Activated naive CD4-positive, alpha-beta T cell treated with anti-CD3 and anti-CD28 coated beads, Interleukin-2, amount 10 ng/mL, durations not matched to agents 7 days and 5 days (primary cell): ENCODE results near the gene ZBTB43.
"Not testable (repeated sequence)": the region's sequence is repeated elsewhere in the genome, so short reads cannot be mapped to it uniquely, and the experiment has no call there.

Experiments
- CTCF ChIA-PET: fragments of 350-600 bp; sonication (Branson Sonifier 250); formaldehyde crosslinking; loops from one replicate; lab custom pipeline; 2021; ENCODE audit warnings: antibody characterized with exemption; lab: Charles Lee
- DNase-seq: peaks from one replicate; pipeline ENCODE4 v3.0.0-alpha.2; 2020
- H3K27ac Mint-ChIP-seq: one replicate; pipeline ENCODE4 v1.8.0; 2021; ENCODE audit warnings: mild to moderate bottlenecking, moderate library complexity, mixed read lengths
- H3K27me3 Mint-ChIP-seq: one replicate; pipeline ENCODE4 v1.8.0; 2021; ENCODE audit warnings: mild to moderate bottlenecking, mixed read lengths
- H3K36me3 Mint-ChIP-seq: one replicate; pipeline ENCODE4 v1.8.0; 2021; ENCODE audit warnings: mixed read lengths
- H3K4me1 Mint-ChIP-seq: one replicate; pipeline ENCODE4 v1.8.0; 2021; ENCODE audit warnings: mixed read lengths
- H3K4me3 Mint-ChIP-seq: one replicate; pipeline ENCODE4 v1.8.0; 2021; ENCODE audit warnings: mild to moderate bottlenecking, moderate library complexity, mixed read lengths
- H3K9me3 Mint-ChIP-seq: one replicate; pipeline ENCODE4 v1.8.0; 2021; ENCODE audit warnings: mixed read lengths

The ZBTB43 gene

DNA sequence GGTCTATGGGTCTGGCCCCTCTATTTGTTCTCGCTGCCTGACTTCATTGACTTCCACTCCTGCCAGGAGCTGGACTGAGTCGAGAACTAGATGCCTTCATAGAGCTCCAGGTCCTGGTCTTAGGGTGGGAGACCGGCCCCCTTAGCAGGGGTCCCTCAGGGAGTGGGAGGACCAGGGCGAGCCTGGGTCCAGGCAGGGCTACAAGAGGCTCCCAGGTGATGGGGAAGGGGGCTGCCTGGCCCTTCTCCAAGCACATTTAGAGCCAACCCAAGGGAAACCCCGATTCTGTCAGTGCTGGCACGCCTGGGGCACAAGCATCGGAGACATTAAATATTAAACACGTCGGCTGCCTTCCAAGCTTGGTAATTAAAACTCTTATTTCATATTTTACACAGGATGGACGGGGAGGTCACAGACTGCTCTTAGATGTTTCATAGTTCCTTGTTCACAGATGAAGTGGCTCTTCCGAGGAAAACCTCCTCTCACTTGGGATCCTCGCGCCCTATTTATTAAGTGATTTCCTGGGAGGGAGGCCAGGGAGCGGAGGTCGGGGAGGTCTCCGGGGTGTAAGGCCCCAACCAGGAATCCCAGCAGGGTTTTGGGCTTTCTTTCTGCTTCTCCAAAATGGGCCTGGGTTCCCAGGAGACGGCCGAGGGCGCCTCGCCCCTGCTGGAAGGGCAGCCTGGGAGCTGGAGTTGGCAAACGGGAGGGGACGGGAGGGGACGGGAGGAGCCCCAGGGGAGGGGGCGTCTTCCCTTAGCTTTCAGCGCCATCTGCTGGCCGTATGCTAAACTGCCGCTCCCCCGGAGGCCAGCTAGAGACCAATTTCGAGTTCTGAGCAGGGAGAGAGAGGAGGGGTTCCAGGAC lies 23.4 kb upstream of the ZBTB43 start:
- H3K4me1 Mint-ChIP-seq: peaks cover 4% of the 10 kb centered on the region
- no peaks in the 10 kb centered on the region for H3K9me3 Mint-ChIP-seq
- H3K4me3 Mint-ChIP-seq: no peak overlapping the region
- no peaks in the 10 kb centered on the region for H3K36me3 Mint-ChIP-seq
- H3K27me3 Mint-ChIP-seq: peaks cover 61% of the 10 kb centered on the region
- CTCF ChIA-PET: interaction anchor here (0.6 to 12.5 kb wide), 19 partner anchors 9 to 274 kb away, joined by 3 to 481 read pairs (median 3); no protein-coding TSS in a partner anchor
- peak; percentile 88 for DNase-seq
- H3K27ac Mint-ChIP-seq: no peak overlapping the region

DNA sequence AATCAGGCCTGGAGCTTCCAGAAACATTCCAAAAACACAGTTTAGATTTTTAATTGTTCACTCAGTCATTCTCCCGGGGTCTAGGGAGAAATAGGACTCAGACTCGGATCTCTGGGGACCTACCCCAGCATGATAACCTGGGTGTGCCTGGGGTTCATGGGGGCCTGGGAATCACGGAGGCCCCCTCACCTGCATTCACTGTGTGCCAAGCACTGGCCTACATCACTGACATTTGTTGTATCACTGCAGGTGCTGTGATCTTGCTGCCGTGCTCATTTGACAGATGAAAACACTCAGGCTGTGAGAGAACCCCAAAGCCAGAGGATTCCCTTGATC lies 22.8 kb upstream of the ZBTB43 start:
- Mint-ChIP-seq H3K9me3 (no peaks in the 10 kb centered on the region), H3K27ac (no peak overlapping the region), H3K36me3 (no peaks in the 10 kb centered on the region), H3K4me3 (no peak overlapping the region), H3K27me3 (peaks cover 61% of the 10 kb centered on the region), H3K4me1 (peaks cover 4% of the 10 kb centered on the region)
- CTCF ChIA-PET: interaction anchor here (0.6 to 12.5 kb wide), 17 partner anchors 9 to 171 kb away, joined by 3 to 481 read pairs (median 4); no protein-coding TSS in a partner anchor
- DNase-seq: no peak

DNA sequence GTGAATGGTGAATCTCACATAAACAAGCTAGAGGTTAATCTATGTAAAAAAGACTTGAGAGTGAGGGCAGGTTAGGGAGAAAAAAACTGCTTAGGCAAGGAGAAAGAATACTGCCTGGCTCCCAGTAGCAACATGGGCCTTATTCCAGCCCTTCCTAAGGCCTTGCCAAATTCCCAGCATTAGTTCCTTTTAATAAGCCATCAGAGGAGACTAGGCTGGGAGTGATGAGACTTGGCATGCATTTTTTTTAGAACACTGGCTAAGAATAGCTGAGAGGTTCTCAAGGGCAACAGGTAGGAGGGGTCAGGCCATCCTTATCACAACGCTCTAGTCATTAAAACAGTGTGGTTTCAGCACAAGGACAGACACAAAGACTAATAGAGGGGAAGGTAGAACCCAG lies 20.9 kb upstream of the ZBTB43 start:
- DNase-seq: no peak
- Mint-ChIP-seq H3K4me1 (peaks cover 4% of the 10 kb centered on the region), H3K27ac (no peak overlapping the region), H3K4me3 (no peak overlapping the region), H3K36me3 (no peaks in the 10 kb centered on the region), H3K27me3 (peaks cover 51% of the 10 kb centered on the region), H3K9me3 (no peaks in the 10 kb centered on the region)
- CTCF ChIA-PET: interaction anchor here (0.6 to 12.5 kb wide), 3 partner anchors 60 to 95 kb away, joined by 3 to 481 read pairs (median 4); no protein-coding TSS in a partner anchor

DNA sequence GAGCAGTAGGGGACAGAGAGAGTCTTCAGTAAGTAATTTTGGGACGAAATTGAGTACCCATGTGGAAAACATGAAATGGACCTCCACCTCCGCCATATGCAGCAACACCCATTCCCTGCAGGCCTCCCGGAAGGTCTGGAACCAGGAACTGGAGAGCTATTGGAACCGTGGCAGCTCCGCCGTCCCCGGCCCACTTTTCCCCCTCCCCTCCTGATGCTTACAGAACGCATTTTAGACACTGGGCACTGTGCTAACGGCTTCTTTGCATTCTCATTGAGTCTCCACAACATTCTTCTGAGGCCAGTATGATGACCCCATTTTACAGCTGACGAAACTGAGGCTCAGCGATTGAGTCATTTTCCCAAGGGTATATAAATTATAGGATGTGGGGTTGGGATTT lies 20.4 kb upstream of the ZBTB43 start:
- peaks cover 51% of the 10 kb centered on the region for H3K27me3 Mint-ChIP-seq
- H3K9me3 Mint-ChIP-seq: no peaks in the 10 kb centered on the region
- H3K36me3 Mint-ChIP-seq: no peaks in the 10 kb centered on the region
- no peak overlapping the region for H3K4me3 Mint-ChIP-seq
- no peak overlapping the region for H3K27ac Mint-ChIP-seq
- CTCF ChIA-PET: interaction anchor here (0.6 to 12.5 kb wide), 3 partner anchors 59 to 95 kb away, joined by 3 to 481 read pairs (median 4); no protein-coding TSS in a partner anchor
- no peak for DNase-seq
- peaks cover 4% of the 10 kb centered on the region for H3K4me1 Mint-ChIP-seq

DNA sequence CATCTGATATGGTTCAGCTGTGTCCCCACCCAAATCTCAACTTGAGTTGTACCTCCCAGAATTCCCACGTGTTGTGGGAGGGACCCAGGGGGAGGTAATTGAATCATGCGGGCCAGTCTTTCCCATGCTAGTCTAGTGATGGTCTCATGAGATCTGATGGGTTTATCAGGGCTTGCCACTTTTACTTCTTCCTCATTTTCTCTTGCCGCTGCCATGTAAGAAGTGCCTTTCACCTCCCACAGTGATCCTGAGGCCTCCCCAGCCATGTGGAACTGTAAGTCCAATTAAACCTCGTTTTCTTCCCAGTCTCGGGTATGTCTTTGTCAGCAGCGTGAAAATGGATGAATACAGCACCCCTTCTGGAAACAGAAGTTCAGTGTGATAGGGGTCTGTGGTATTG lies 20.0 kb upstream of the ZBTB43 start:
- not testable (repeated sequence) for DNase-seq, H3K4me3 Mint-ChIP-seq, H3K9me3 Mint-ChIP-seq, H3K27ac Mint-ChIP-seq, H3K36me3 Mint-ChIP-seq, H3K4me1 Mint-ChIP-seq
- CTCF ChIA-PET: interaction anchor here (1.5 to 12.5 kb wide), 2 partner anchors 78 to 96 kb away, joined by 4 to 481 read pairs; no protein-coding TSS in a partner anchor
- peaks cover 51% of the 10 kb centered on the region for H3K27me3 Mint-ChIP-seq

DNA sequence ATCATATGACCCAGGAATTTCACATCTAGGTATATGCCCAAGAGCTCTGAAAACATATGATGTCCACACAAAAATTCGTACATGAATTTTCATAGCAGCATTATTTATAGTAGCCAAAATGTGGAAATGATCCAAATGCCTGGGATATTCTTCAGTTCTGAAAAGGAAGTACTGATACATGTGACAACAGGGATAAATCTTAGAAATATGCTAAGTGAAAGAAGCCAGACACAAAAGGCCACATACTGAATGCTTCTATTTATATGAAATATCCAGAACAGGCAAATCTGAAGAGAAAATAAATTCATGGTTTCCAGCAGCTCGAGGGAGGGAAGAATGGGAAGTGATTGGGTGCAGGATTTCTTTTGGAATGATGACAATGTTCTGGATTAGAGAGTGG lies 16.8 kb upstream of the ZBTB43 start:
- no peaks in the 10 kb centered on the region for H3K9me3 Mint-ChIP-seq
- no peaks in the 10 kb centered on the region for H3K36me3 Mint-ChIP-seq
- H3K4me1 Mint-ChIP-seq: no peaks in the 10 kb centered on the region
- CTCF ChIA-PET: interaction anchor here (1.0 to 4.4 kb wide), 5 partner anchors 10 to 1266 kb away, joined by 4 to 18 read pairs (median 4); no protein-coding TSS in a partner anchor
- DNase-seq: no peak
- H3K4me3 Mint-ChIP-seq: no peak overlapping the region
- no peak overlapping the region for H3K27ac Mint-ChIP-seq
- peaks cover 66% of the 10 kb centered on the region for H3K27me3 Mint-ChIP-seq

DNA sequence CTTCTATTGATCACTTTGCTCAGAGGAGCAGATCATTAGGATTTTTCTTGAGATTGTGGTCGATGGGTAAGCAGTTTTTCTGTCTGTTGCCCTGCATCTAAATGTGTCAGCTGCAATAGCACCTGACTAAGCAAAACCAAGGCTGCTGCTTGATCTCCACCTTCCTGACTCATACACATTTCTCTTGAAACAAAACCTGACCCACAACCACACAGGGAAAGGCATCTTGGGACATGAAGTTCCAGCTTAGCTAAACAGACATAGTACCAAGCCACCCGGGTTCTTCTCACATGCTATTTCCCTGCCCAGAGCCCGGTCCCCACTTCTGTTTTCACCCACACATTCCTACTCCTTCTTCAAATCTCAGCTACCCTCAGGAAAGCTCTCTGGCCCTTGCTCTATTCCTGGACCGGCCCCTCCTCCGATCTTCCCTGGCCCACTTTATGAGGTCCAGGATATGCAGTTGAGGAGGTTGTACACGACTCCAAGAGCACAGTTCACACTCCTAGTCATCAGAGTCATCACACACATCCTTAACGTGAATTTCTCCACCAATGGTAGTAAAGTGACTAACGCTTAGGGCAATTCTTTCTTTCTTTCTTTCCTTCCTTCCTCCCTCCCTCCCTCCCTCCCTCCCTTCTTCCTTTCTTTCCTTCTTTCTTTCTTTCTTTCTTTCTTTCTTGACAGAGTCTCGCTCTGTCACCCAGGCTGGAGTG lies 16.0 kb upstream of the ZBTB43 start:
- no peaks in the 10 kb centered on the region for H3K9me3 Mint-ChIP-seq
- DNase-seq: no peak
- CTCF ChIA-PET: interaction anchor here (1.0 to 4.4 kb wide), 5 partner anchors 11 to 1267 kb away, joined by 4 to 18 read pairs (median 4); no protein-coding TSS in a partner anchor
- H3K4me3 Mint-ChIP-seq: no peak overlapping the region
- H3K36me3 Mint-ChIP-seq: no peaks in the 10 kb centered on the region
- no peak overlapping the region for H3K27ac Mint-ChIP-seq
- H3K4me1 Mint-ChIP-seq: no peaks in the 10 kb centered on the region
- peaks cover 66% of the 10 kb centered on the region for H3K27me3 Mint-ChIP-seq

DNA sequence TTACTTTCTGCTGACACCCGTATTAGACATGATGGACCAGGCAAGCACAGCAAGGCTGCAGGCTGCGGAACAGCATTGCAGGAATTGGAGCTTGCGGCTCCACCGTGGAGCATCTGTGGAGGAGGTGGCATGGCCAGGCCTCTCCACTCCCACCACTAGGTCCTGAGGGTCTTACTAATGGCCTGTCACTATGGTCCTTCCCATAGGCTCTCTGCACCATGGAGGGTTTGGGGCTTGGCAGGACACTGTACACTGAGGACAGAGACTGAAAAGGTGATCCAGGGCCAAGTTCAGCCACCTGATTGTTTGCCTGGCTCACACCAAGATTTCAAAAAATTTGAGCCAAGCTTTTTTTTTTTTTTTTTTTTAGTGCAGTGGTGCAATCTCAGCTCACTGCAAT lies 14.3 kb upstream of the ZBTB43 start:
- H3K4me1 Mint-ChIP-seq: no peaks in the 10 kb centered on the region
- no peak for DNase-seq
- peaks cover 69% of the 10 kb centered on the region for H3K27me3 Mint-ChIP-seq
- no peak overlapping the region for H3K4me3 Mint-ChIP-seq
- CTCF ChIA-PET: interaction anchor here (1.1 to 4.4 kb wide), 4 partner anchors 9 to 86 kb away, joined by 3 to 18 read pairs (median 6); no protein-coding TSS in a partner anchor
- H3K9me3 Mint-ChIP-seq: no peaks in the 10 kb centered on the region
- H3K27ac Mint-ChIP-seq: no peak overlapping the region
- no peaks in the 10 kb centered on the region for H3K36me3 Mint-ChIP-seq

DNA sequence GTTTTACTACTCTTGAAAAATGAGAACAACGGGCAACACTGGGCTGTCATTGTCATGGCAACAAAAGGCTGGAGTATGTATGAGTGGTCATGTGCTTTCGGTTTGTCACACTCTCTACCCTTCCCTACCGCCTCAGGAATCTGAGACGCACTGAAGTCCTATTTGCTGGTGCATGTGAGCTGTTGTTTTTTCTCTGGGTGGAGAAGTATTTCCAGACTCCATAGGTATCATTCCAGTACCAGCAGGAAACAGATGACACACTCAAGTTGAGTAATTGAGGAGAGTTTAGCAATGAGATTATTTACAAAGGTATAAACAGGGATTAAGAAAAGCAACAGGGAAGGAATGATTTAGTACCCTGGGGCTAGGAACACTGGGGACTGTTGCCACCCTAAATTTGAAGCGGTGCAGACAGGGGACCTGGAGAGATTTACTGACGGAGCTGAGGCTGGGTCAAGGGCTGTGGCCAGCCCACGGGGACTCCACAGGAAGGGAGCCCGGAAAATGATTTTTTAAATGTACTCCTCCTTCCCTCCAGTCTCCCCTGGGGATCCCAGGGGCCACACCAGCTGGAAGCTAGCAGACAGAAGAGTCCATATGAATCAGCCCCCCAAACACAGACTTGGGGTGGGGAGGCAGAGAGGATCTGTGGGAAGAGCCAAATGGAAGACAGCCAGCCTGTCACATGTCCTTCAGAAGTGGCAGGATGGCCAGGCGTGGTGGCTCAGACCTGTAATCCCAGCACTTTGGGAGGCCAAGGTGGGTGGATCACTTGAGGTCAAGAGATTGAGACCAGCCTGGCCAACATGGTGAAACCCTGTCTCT lies 13.2 kb upstream of the ZBTB43 start:
- Mint-ChIP-seq H3K4me1 (peaks cover 2% of the 10 kb centered on the region), H3K27me3 (peaks cover 64% of the 10 kb centered on the region), H3K9me3 (no peaks in the 10 kb centered on the region), H3K4me3 (no peak overlapping the region), H3K36me3 (no peaks in the 10 kb centered on the region), H3K27ac (no peak overlapping the region)
- no peak for DNase-seq
- CTCF ChIA-PET: interaction anchor here (1.1 to 4.4 kb wide), 2 partner anchors 71 to 85 kb away, joined by 3 to 18 read pairs; no protein-coding TSS in a partner anchor

DNA sequence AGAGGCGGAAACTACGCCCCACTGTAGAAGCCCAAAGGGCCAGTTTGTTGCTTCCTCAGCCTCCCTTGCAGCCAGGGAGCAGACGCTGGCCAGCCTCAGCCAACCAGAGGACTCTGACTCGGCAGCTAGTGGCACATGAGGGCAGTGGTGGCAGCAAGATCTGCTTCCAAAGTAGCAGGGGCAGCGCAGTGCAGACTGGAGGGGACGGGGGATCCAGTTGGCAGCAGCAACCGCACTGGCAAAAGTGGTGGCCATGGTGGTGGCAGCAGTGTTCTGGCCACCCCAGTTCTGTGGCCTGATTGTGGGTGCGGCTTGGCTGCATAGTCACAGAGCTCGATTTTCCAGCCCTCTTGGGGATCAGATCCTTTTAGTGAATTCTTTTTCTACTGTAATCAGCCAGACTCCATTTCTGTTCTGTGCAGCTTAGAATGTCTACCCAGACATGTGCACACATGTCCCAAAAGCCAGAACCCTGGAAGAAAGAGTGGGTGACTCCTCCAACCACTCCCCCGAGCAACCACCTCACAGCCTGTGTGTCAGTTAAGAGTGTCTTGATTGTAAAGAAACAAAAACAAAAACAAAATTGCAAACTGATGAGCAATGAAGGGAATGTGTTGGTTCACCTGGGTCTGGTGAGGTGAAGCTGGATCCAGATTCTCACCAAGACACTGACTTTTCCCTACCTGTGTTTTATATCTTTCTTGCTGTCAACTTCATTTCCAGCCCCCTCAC lies 11.0 kb upstream of the ZBTB43 start:
- H3K4me3 Mint-ChIP-seq: no peak overlapping the region
- CTCF ChIA-PET: interaction anchor here (1.7 kb wide), 1 partner anchor 104 kb away, joined by 5 read pairs; no protein-coding TSS in a partner anchor
- H3K27me3 Mint-ChIP-seq: peaks cover 54% of the 10 kb centered on the region
- no peaks in the 10 kb centered on the region for H3K9me3 Mint-ChIP-seq
- H3K4me1 Mint-ChIP-seq: peaks cover 5% of the 10 kb centered on the region
- H3K27ac Mint-ChIP-seq: no peak overlapping the region
- no peaks in the 10 kb centered on the region for H3K36me3 Mint-ChIP-seq
- DNase-seq: no peak

DNA sequence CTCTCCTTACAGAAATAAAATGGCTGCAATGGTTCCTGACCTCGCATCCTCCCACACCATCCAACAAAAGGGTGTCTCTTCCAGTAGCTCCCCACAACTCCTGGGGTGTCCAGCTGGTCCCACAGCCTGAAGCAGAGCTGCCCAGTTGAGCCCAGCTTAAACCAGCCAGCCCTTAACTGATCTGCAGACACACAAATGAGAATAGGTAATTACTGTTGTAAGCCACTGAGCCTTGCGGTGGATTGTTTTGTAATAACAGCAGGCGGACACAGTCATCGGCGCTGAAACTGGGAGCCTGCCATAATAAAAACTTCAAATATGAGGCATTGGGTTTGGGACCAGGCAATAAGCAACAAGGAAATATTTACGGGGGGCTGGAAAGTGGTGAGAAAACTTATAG lies 10.4 kb upstream of the ZBTB43 start:
- CTCF ChIA-PET: interaction anchor here (1.7 kb wide), 1 partner anchor 105 kb away, joined by 5 read pairs; no protein-coding TSS in a partner anchor
- Mint-ChIP-seq H3K9me3 (no peaks in the 10 kb centered on the region), H3K27me3 (peaks cover 48% of the 10 kb centered on the region), H3K4me1 (peaks cover 5% of the 10 kb centered on the region), H3K27ac (no peak overlapping the region), H3K36me3 (no peaks in the 10 kb centered on the region), H3K4me3 (no peak overlapping the region)
- DNase-seq: no peak

DNA sequence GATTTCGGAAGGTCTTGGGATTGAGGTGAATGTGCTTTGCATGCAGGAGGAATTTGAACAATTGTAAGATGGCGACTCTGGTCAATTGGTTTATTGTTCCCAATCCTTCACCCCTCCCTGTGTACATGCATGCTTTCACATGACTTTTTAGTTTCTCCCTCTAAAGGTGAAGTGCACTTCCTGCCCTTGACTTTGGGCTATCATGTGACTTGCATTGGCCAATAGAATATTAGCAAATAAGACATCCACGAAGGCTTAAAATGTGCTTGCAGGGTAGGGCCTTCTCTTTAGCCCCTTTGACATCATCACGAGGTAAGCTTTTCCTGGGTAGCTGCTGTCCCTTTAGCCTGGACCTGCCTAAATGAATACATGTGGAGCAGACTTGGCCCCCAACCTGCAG lies 8.1 kb upstream of the ZBTB43 start:
- H3K27me3 Mint-ChIP-seq: peaks cover 30% of the 10 kb centered on the region
- CTCF ChIA-PET: no interaction called here
- H3K9me3 Mint-ChIP-seq: no peaks in the 10 kb centered on the region
- H3K27ac Mint-ChIP-seq: no peak overlapping the region
- H3K4me1 Mint-ChIP-seq: peaks cover 5% of the 10 kb centered on the region
- no peaks in the 10 kb centered on the region for H3K36me3 Mint-ChIP-seq
- H3K4me3 Mint-ChIP-seq: no peak overlapping the region
- DNase-seq: no peak

DNA sequence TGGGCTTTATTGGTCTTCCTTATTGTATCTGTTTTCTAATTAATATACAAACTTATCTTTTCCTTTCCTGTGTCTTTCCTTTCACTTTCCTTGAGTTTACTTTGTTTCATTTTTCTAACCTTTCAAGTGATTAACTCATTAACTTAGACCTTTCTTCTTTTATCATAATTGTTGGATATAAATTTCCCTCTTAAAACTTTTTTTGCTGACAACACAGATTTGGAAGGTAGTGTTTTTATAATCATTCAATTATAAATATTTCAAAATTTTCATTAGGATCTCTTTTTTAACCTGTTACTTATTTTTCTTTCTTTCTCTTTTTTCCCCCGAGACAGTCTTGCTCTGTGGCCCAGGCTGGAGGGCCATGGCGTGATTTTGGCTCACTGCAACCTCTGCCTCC lies 6.9 kb upstream of the ZBTB43 start:
- H3K36me3 Mint-ChIP-seq: no peaks in the 10 kb centered on the region
- H3K4me1 Mint-ChIP-seq: peaks cover 5% of the 10 kb centered on the region
- no peak overlapping the region for H3K27ac Mint-ChIP-seq
- peaks cover 20% of the 10 kb centered on the region for H3K27me3 Mint-ChIP-seq
- DNase-seq: no peak
- no peaks in the 10 kb centered on the region for H3K9me3 Mint-ChIP-seq
- CTCF ChIA-PET: no interaction called here
- no peak overlapping the region for H3K4me3 Mint-ChIP-seq
